Measurements from ENCODE around the gene MRPS15. TPM values are rescaled to one million over a fixed set of nuclear protein-coding genes. Genes with fewer than 3 reads are reported as not detected.

The MRPS15 gene
- total RNA-seq, 1 donor from 2014 or later = 70.9 TPM

DNA sequence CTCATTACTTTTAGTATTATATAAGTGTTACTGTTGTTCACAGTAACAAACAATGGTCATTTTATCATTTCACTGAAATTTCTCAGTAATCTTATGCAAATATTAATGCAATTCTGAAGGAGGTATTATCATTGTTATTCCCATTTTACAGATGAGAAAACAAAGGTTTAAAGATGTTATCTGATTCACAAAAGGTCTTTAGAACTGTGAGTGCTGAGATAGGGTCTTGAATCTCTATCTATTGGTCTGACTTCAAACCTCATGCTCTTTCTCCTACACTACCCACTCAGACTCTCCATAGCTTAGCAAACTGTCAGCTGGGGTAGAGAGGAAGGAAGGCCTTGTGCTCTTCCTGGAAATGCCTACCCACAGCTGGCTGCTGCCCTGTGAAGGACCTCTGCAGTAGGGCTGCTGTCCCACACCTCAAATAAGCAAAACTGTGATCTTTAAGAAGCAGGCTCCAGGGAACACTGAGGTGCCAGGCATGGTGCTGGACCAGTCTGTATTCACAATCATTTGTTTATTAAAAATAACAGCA, 7.7 kb downstream of the MRPS15 start:
- H3K36me3 ChIP-seq (ENCODE audit: insufficient read depth, low read length) = peaks cover 48% of the 10 kb centered on the region
- TF ChIP-seq EZH2 (IDR thresholded peaks at IDR 0.05; ENCODE audit: insufficient read depth, low read length) = no peak
- TF ChIP-seq, protein P1, sequence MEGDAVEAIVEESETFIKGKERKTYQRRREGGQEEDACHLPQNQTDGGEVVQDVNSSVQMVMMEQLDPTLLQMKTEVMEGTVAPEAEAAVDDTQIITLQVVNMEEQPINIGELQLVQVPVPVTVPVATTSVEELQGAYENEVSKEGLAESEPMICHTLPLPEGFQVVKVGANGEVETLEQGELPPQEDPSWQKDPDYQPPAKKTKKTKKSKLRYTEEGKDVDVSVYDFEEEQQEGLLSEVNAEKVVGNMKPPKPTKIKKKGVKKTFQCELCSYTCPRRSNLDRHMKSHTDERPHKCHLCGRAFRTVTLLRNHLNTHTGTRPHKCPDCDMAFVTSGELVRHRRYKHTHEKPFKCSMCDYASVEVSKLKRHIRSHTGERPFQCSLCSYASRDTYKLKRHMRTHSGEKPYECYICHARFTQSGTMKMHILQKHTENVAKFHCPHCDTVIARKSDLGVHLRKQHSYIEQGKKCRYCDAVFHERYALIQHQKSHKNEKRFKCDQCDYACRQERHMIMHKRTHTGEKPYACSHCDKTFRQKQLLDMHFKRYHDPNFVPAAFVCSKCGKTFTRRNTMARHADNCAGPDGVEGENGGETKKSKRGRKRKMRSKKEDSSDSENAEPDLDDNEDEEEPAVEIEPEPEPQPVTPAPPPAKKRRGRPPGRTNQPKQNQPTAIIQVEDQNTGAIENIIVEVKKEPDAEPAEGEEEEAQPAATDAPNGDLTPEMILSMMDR (IDR thresholded peaks at IDR 0.05; ENCODE audit: insufficient read depth, low read depth, low read length) = no peak

GRCh38 chr1:36455386-36455785, 8.8 kb downstream of the MRPS15 start:
- no peak overlapping the region for H3K27ac Mint-ChIP-seq (ENCODE audit: unreplicated experiment)

More for the DNA sequence above, 7.7 kb downstream of the MRPS15 start:
- peaks cover 11% of the 10 kb centered on the region for H3K4me1 Mint-ChIP-seq (ENCODE audit: low read depth, unreplicated experiment)
- Histone ChIP-seq H2AFZ (ENCODE audit: low read depth, low read length) (no peak overlapping the region), H3K4me2 (ENCODE audit: low read length) (no peak overlapping the region), H4K20me1 (ENCODE audit: insufficient read depth, low read length) (no peaks in the 10 kb centered on the region), H3K4me3 (ENCODE audit: insufficient read depth, low read depth, low read length) (no peak overlapping the region), H3K27ac (ENCODE audit: low read depth, low read length) (no peak overlapping the region), H3K27me3 (ENCODE audit: insufficient read depth, low read length) (no peaks in the 10 kb centered on the region), H3K9ac (ENCODE audit: low read length) (no peak overlapping the region), H3K9me3 (ENCODE audit: insufficient read depth, low read depth, low read length) (no peaks in the 10 kb centered on the region), H3K4me1 (ENCODE audit: insufficient read depth, low read length) (no peaks in the 10 kb centered on the region), H3K79me2 (ENCODE audit: insufficient read depth, low read length) (no peaks in the 10 kb centered on the region)
- no peaks in the 10 kb centered on the region for H3K27me3 Mint-ChIP-seq (ENCODE audit: low read depth, unreplicated experiment)
- H3K4me3 Mint-ChIP-seq (ENCODE audit: unreplicated experiment) = no peak overlapping the region
- H3K27ac Mint-ChIP-seq (ENCODE audit: unreplicated experiment) = no peak overlapping the region
- peaks cover 12% of the 10 kb centered on the region for H3K36me3 Mint-ChIP-seq (ENCODE audit: low read depth, unreplicated experiment)
- peak; percentile 37 for FAIRE-seq
- DNase-seq (ENCODE audit: low read depth) = no peak
- peaks cover 2% of the 10 kb centered on the region for H3K9me3 Mint-ChIP-seq (ENCODE audit: unreplicated experiment)

More at GRCh38 chr1:36455386-36455785, 8.8 kb downstream of the MRPS15 start:
- Mint-ChIP-seq H3K36me3 (ENCODE audit: low read depth, unreplicated experiment) (peaks cover 9% of the 10 kb centered on the region), H3K4me1 (ENCODE audit: low read depth, unreplicated experiment) (peaks cover 11% of the 10 kb centered on the region), H3K9me3 (ENCODE audit: unreplicated experiment) (peaks cover 2% of the 10 kb centered on the region), H3K4me3 (ENCODE audit: unreplicated experiment) (no peak overlapping the region), H3K27me3 (ENCODE audit: low read depth, unreplicated experiment) (no peaks in the 10 kb centered on the region)
- peaks cover 5% of the 10 kb centered on the region for H3K4me1 ChIP-seq (ENCODE audit: insufficient read depth, low read length)
- H3K4me3 ChIP-seq (ENCODE audit: insufficient read depth, low read depth, low read length) = no peak overlapping the region
- no peak overlapping the region for H3K27ac ChIP-seq (ENCODE audit: low read depth, low read length)
- no peak overlapping the region for H3K4me2 ChIP-seq (ENCODE audit: low read length)
- H3K79me2 ChIP-seq (ENCODE audit: insufficient read depth, low read length) = no peaks in the 10 kb centered on the region
- no peak overlapping the region for H2AFZ ChIP-seq (ENCODE audit: low read depth, low read length)
- peaks cover 37% of the 10 kb centered on the region for H3K36me3 ChIP-seq (ENCODE audit: insufficient read depth, low read length)
- no peak for TF ChIP-seq EZH2 (IDR thresholded peaks at IDR 0.05; ENCODE audit: insufficient read depth, low read length)
- TF ChIP-seq, protein P1 (IDR thresholded peaks at IDR 0.05; ENCODE audit: insufficient read depth, low read depth, low read length) = no peak
- no peak overlapping the region for H3K9ac ChIP-seq (ENCODE audit: low read length)
- FAIRE-seq (no peak), DNase-seq (ENCODE audit: low read depth) (no peak)
- H3K27me3 ChIP-seq (ENCODE audit: insufficient read depth, low read length) = no peaks in the 10 kb centered on the region
- no peaks in the 10 kb centered on the region for H3K9me3 ChIP-seq (ENCODE audit: insufficient read depth, low read depth, low read length)
- no peaks in the 10 kb centered on the region for H4K20me1 ChIP-seq (ENCODE audit: insufficient read depth, low read length)
